IMR-90 (cell line): ENCODE results near the gene SMC1B. TPM values are rescaled to one million over a fixed set of nuclear protein-coding genes. Genes with fewer than 3 reads are reported as not detected.

Experiments
- ATAC-seq: fragments of 200-7000 bp; cut with Tn5 transposase; 2 replicates; pipeline ENCODE4 v1.9.1; 2020; ENCODE audit warnings: low read depth, mild to moderate bottlenecking, moderate library complexity
- BruUV-seq: library from RNA; stranded (reverse); fragments of 400-500 nt; replicated peaks from 2 replicates; lab custom pipeline; 2021; lab: Mats Ljungman, UMichigan
- CTCF ChIA-PET: fragments of 300-600 bp; formaldehyde crosslinking; extraction: SDS; loops from one replicate; lab custom pipeline; 2021; ENCODE audit warnings: antibody characterized with exemption; lab: Yijun Ruan, JAX
- POLR2A ChIA-PET: fragments of 300-600 bp; sonication (Branson Sonifier 250); formaldehyde crosslinking; loops from one replicate; lab custom pipeline; 2022; ENCODE audit warnings: antibody characterized with exemption; ENCODE audit not compliant: unreplicated experiment; lab: Charles Lee
- DNase-seq: peaks from one replicate; pipeline ENCODE4 v3.0.0; 2013
- H2AFZ ChIP-seq: replicated peaks from 2 replicates; pipeline ENCODE3; 2013; ENCODE audit warnings: low read length, mild to moderate bottlenecking; ENCODE audit not compliant: poor library complexity
- H2AK5ac ChIP-seq: 2 replicates; pipeline ENCODE4 v1.6.1; 2013; ENCODE audit warnings: low read depth, low read length, inconsistent platforms
- H2AK9ac ChIP-seq: replicated peaks from 2 replicates; pipeline ENCODE3; 2013; ENCODE audit warnings: mild to moderate bottlenecking, low read depth, low read length, moderate library complexity; ENCODE audit not compliant: poor library complexity
- H2BK120ac ChIP-seq: 2 replicates; pipeline ENCODE4 v1.6.1; 2013; ENCODE audit warnings: low read depth, low read length, inconsistent platforms
- H2BK15ac ChIP-seq: 3 replicates; pipeline ENCODE4 v1.6.1; 2013; ENCODE audit warnings: low read depth, low read length, inconsistent platforms
- H2BK20ac ChIP-seq: 2 replicates; pipeline ENCODE4 v1.6.1; 2013; ENCODE audit warnings: low read depth, mild to moderate bottlenecking, inconsistent platforms, low read length, moderate library complexity
- H2BK5ac ChIP-seq: 2 replicates; pipeline ENCODE4 v1.6.1; 2013; ENCODE audit warnings: mild to moderate bottlenecking, low read depth, low read length, inconsistent platforms; ENCODE audit not compliant: poor library complexity, severe bottlenecking
- H3K14ac ChIP-seq: replicated peaks from 2 replicates; pipeline ENCODE4 v1.6.1; 2013; ENCODE audit warnings: low read depth, low read length, inconsistent platforms
- H3K18ac ChIP-seq: 2 replicates; pipeline ENCODE4 v1.6.1; 2013; ENCODE audit warnings: low read depth, low read length, control low read depth
- H3K23ac ChIP-seq: 2 replicates; pipeline ENCODE4 v1.6.1; 2013; ENCODE audit warnings: low read depth, low read length, inconsistent platforms
- H3K27ac ChIP-seq: 2 replicates; pipeline ENCODE4 v1.5.1; 2013; ENCODE audit warnings: mild to moderate bottlenecking, control low read depth, low read length; ENCODE audit not compliant: insufficient read depth
- H3K27me3 ChIP-seq: 2 replicates; pipeline ENCODE4 v1.6.1; 2013; ENCODE audit warnings: low read length; ENCODE audit not compliant: control insufficient read depth, insufficient read depth
- H3K36me3 ChIP-seq: 2 replicates; pipeline ENCODE4 v1.6.1; 2013; ENCODE audit warnings: low read length, mixed read lengths; ENCODE audit not compliant: control insufficient read depth, insufficient read depth
- H3K4ac ChIP-seq: 2 replicates; pipeline ENCODE4 v1.6.1; 2013; ENCODE audit warnings: low read depth, low read length, inconsistent platforms
- H3K4me1 ChIP-seq: 2 replicates; pipeline ENCODE4 v1.6.1; 2013; ENCODE audit warnings: low read length, mixed read lengths; ENCODE audit not compliant: control insufficient read depth, insufficient read depth
- H3K4me2 ChIP-seq: 2 replicates; pipeline ENCODE4 v1.6.1; 2013; ENCODE audit warnings: low read depth, mild to moderate bottlenecking, control low read depth, low read length, moderate library complexity
- H3K4me3 ChIP-seq: 2 replicates; pipeline ENCODE4 v1.5.1; 2013; ENCODE audit warnings: low read depth, mild to moderate bottlenecking, control low read depth, low read length, moderate library complexity; ENCODE audit not compliant: insufficient read depth
- H3K56ac ChIP-seq: 2 replicates; pipeline ENCODE4 v1.6.1; 2013; ENCODE audit warnings: low read length, inconsistent platforms; ENCODE audit not compliant: insufficient read depth; ENCODE audit errors: extremely low read depth
- H3K79me1 ChIP-seq, 2 experiments: 2 replicates each; pipeline ENCODE4 v1.6.1; 2013; ENCODE audit warnings: low read length in 2 of 2, inconsistent platforms in 1 of 2, low read depth in 1 of 2
- H3K9ac ChIP-seq: 2 replicates; pipeline ENCODE4 v1.6.1; 2013; ENCODE audit warnings: low read depth, low read length, control low read depth
- H3K9me1 ChIP-seq: 2 replicates; pipeline ENCODE4 v1.6.1; 2013; ENCODE audit warnings: low read length, inconsistent platforms; ENCODE audit not compliant: insufficient read depth
- H3K9me3 ChIP-seq: 2 replicates; pipeline ENCODE4 v1.6.1; 2013; ENCODE audit warnings: low read length; ENCODE audit not compliant: control insufficient read depth, insufficient read depth
- H4K20me1 ChIP-seq: 2 replicates; pipeline ENCODE4 v1.6.1; 2013; ENCODE audit warnings: low read length, inconsistent platforms; ENCODE audit not compliant: insufficient read depth
- H4K5ac ChIP-seq: 2 replicates; pipeline ENCODE4 v1.6.1; 2013; ENCODE audit warnings: mild to moderate bottlenecking, low read depth, low read length, control low read depth
- H4K8ac ChIP-seq, 2 experiments: 2 replicates each; pipeline ENCODE4 v1.6.1; 2013; ENCODE audit warnings: low read depth in 2 of 2, low read length in 2 of 2, control low read depth in 1 of 2, inconsistent platforms in 1 of 2
- H4K91ac ChIP-seq: 2 replicates; pipeline ENCODE4 v1.6.1; 2013; ENCODE audit warnings: low read depth, low read length, inconsistent platforms; ENCODE audit not compliant: insufficient read depth
- CEBPB ChIP-seq: IDR thresholded peaks from 2 replicates; pipeline ENCODE4 v1.6.1; 2012; ENCODE audit warnings: low read depth, low read length, improper control_type of control experiment
- FOS ChIP-seq: fragments of 150-350 bp; IDR thresholded peaks from 2 replicates; pipeline ENCODE4 v1.6.1; 2016; ENCODE audit warnings: low read depth, low read length
- MAFK ChIP-seq: IDR thresholded peaks from 2 replicates; pipeline ENCODE4 v1.6.1; 2012; ENCODE audit warnings: low read depth, low read length, improper control_type of control experiment
- MAZ ChIP-seq: IDR thresholded peaks from 2 replicates; pipeline ENCODE4 v1.6.1; 2012; ENCODE audit warnings: low read depth, mild to moderate bottlenecking, low read length, improper control_type of control experiment, moderate library complexity, borderline replicate concordance
- MXI1 ChIP-seq: IDR thresholded peaks from 2 replicates; pipeline ENCODE4 v1.6.1; 2012; ENCODE audit warnings: low read depth, mild to moderate bottlenecking, low read length, moderate library complexity, borderline replicate concordance
- NFE2L2 ChIP-seq: fragments of 150-350 bp; IDR thresholded peaks from 2 replicates; pipeline ENCODE4 v1.6.1; 2016; ENCODE audit warnings: low read depth, mild to moderate bottlenecking, low read length
- POLR2A ChIP-seq: IDR thresholded peaks from 2 replicates; pipeline ENCODE4 v1.6.1; 2012; ENCODE audit warnings: mild to moderate bottlenecking, low read depth, low read length
- RAD21 ChIP-seq: IDR thresholded peaks from 2 replicates; pipeline ENCODE4 v1.6.1; 2012; ENCODE audit warnings: low read length, improper control_type of control experiment
- RFX5 ChIP-seq: IDR thresholded peaks from 2 replicates; pipeline ENCODE4 v1.8.0; 2012; ENCODE audit warnings: low read depth, mild to moderate bottlenecking, low read length, moderate library complexity
- SMC3 ChIP-seq: fragments of 150-350 bp; IDR thresholded peaks from 2 replicates; pipeline ENCODE4 v1.6.1; 2016; ENCODE audit warnings: low read depth, mild to moderate bottlenecking, antibody characterized with exemption, low read length, moderate library complexity
- WGBS, 2 experiments: methylation state at CpG; one replicate each; pipeline versions ENCODE4 v1.1.5 to v1.1.7; 2013; ENCODE audit warnings: missing lambda C conversion rate in 2 of 2; ENCODE audit not compliant: insufficient read length in 1 of 2; ENCODE audit errors: extremely low coverage in 2 of 2; 5-methylcytosine and 5-hydroxymethylcytosine counted together
- dilution Hi-C: fragments of 300-500 bp; cut with HindIII; formaldehyde crosslinking; loops from one replicate; pipeline ENCODE4 v1.14.3; 2018; ENCODE audit warnings: low sequenced_read_pairs; ENCODE audit not compliant: unreplicated experiment
- in situ Hi-C: fragments of 300-500 bp; cut with MboI; formaldehyde crosslinking; loops from 3 replicates; pipeline ENCODE4 v1.14.3; 2019; ENCODE audit warnings: low sequenced_read_pairs, inconsistent platforms, mixed read lengths
- intact Hi-C: fragments of 100-400 bp; cut with micrococcal nuclease; formaldehyde crosslinking; loops from 2 replicates; pipeline ENCODE4 v1.10.0; 2022
- polyA plus RNA-seq, 3 experiments: library from polyadenylated mRNA; depleted of rRNA; stranded (reverse); fragments of >200 nt; gene quantifications; 2 replicates each; pipeline ENCODE4 v1.2.3, GENCODE V29; 2012; ENCODE audit warnings: low replicate concordance in 1 of 3
- total RNA-seq: library from RNA; depleted of rRNA; stranded (reverse); fragments of >200 nt; gene quantifications from 2 replicates; pipeline ENCODE4 v1.2.3, GENCODE V29; 2012
- TF ChIP-seq, protein P1 (sequence below): fragments of 150-350 bp; IDR thresholded peaks from 2 replicates; pipeline ENCODE4 v1.6.1; 2016; ENCODE audit warnings: low read depth, mild to moderate bottlenecking, low read length, moderate library complexity, borderline replicate concordance

The SMC1B gene
- total and polyA plus RNA-seq, 2 of the 4 experiments (the other 2 are of a cell fraction) = not detected

DNA sequence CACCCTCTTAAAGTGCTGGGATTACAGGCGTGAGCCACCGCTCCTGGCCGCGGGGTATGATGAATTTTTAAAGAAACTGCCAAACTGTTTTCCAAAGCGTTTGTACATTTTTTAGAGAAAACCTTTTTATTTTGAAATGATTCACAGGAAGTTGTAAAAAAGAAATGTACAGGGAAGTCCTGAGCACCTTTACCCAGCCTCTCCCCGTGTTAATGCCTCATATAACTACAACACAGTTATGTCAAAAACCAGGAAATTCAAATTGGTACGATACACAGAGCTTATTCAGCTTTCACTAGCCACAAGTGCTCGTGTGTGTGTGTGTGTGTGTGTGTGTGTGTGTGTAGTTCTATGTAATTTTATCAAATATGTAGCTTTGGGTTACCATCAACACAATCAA, 110.6 kb downstream of the SMC1B start:
- intact Hi-C loops (no loop called here), dilution Hi-C loops (no loop called here), in situ Hi-C loops (no loop called here)
- Histone ChIP-seq H3K79me1 (no peaks in the 10 kb centered on the region), H3K4me2 (no peak overlapping the region), H3K56ac (no peak overlapping the region), H2BK5ac (no peak overlapping the region), H3K23ac (no peak overlapping the region), H2AK5ac (peak overlapping the region; percentile 54; the same call in 1 of the 2 replicates), H3K4ac (no peak overlapping the region; the same call in 1 of the 2 replicates), H2BK20ac (no peak overlapping the region), H3K14ac (no peak overlapping the region), H2BK15ac (peak overlapping the region; percentile 67; the same call in 1 of the 3 replicates), H3K9me1 (no peaks in the 10 kb centered on the region), H2AFZ (no peak overlapping the region), H3K4me3 (no peak overlapping the region), H3K27me3 (no peaks in the 10 kb centered on the region), H4K20me1 (no peaks in the 10 kb centered on the region), H3K4me1 (0 out of 2 replicates have a peak, but pooled peaks cover 2% of the 10 kb centered on the region), H4K8ac (no peak overlapping the region; a peak in 1 of 4 replicates), H3K36me3 (no peaks in the 10 kb centered on the region), H4K91ac (no peak overlapping the region), H3K18ac (no peak overlapping the region), H3K9me3 (no peaks in the 10 kb centered on the region), H2AK9ac (peak overlapping the region; percentile 42), H4K5ac (no peak overlapping the region), H3K9ac (no peak overlapping the region), H3K27ac (no peak overlapping the region), H2BK120ac (peak overlapping the region; percentile 45; the same call in 1 of the 2 replicates)
- POLR2A ChIA-PET = no interaction called here
- CTCF ChIA-PET = no interaction called here
- no peak for DNase-seq
- WGBS, 2 experiments = no CpG with 5 or more reads among the region's 8 CpGs
- no TSS peak for BruUV-seq
- no peak for TF ChIP-seq POLR2A
- no peak for TF ChIP-seq CEBPB
- no peak for TF ChIP-seq MAZ
- TF ChIP-seq NFE2L2 = no peak
- no peak for TF ChIP-seq SMC3
- no peak for TF ChIP-seq RFX5
- TF ChIP-seq FOS = no peak
- no peak for TF ChIP-seq RAD21
- TF ChIP-seq MXI1 = no peak
- TF ChIP-seq, protein P1, sequence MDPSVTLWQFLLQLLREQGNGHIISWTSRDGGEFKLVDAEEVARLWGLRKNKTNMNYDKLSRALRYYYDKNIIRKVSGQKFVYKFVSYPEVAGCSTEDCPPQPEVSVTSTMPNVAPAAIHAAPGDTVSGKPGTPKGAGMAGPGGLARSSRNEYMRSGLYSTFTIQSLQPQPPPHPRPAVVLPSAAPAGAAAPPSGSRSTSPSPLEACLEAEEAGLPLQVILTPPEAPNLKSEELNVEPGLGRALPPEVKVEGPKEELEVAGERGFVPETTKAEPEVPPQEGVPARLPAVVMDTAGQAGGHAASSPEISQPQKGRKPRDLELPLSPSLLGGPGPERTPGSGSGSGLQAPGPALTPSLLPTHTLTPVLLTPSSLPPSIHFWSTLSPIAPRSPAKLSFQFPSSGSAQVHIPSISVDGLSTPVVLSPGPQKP = no peak
- TF ChIP-seq MAFK = no peak
- ATAC-seq = no peak
